GM10248 (cell line): Measurements from ENCODE around the gene PSMB1.

Experiments
- CTCF ChIA-PET: fragments of 300-600 bp; sonication (Branson Sonifier 250); formaldehyde crosslinking; extraction: SDS; loops from one replicate; lab custom pipeline; 2021; ENCODE audit warnings: antibody characterized with exemption; lab: Yijun Ruan, JAX
- POLR2A ChIA-PET: fragments of 350-650 bp; sonication (Branson Sonifier 250); formaldehyde crosslinking; extraction: SDS; loops from one replicate; lab custom pipeline; 2020; ENCODE audit warnings: antibody characterized with exemption; lab: Yijun Ruan, JAX
- DNase-seq: peaks from one replicate; pipeline ENCODE4 v3.0.0; 2012; ENCODE audit errors: extremely low spot score
- TF ChIP-seq, protein P1 (sequence below): IDR thresholded peaks from 2 replicates; pipeline ENCODE4 v1.5.1; 2012; ENCODE audit warnings: mild to moderate bottlenecking, low read depth; ENCODE audit errors: extremely low read depth, missing control alignments, control extremely low read depth

PSMB1 gene

GRCh38 chr6:170555305-170555704 lies 2.2 kb upstream of the PSMB1 start:
- POLR2A ChIA-PET = interaction anchor here (0.8 kb wide), 1 partner anchor 28 kb away, joined by 3 read pairs; no protein-coding TSS in a partner anchor
- TF ChIP-seq, protein P1, sequence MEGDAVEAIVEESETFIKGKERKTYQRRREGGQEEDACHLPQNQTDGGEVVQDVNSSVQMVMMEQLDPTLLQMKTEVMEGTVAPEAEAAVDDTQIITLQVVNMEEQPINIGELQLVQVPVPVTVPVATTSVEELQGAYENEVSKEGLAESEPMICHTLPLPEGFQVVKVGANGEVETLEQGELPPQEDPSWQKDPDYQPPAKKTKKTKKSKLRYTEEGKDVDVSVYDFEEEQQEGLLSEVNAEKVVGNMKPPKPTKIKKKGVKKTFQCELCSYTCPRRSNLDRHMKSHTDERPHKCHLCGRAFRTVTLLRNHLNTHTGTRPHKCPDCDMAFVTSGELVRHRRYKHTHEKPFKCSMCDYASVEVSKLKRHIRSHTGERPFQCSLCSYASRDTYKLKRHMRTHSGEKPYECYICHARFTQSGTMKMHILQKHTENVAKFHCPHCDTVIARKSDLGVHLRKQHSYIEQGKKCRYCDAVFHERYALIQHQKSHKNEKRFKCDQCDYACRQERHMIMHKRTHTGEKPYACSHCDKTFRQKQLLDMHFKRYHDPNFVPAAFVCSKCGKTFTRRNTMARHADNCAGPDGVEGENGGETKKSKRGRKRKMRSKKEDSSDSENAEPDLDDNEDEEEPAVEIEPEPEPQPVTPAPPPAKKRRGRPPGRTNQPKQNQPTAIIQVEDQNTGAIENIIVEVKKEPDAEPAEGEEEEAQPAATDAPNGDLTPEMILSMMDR = no peak

GRCh38 chr6:170554796-170555137 lies 1.7 kb upstream of the PSMB1 start:
- ChIA-PET CTCF (interaction anchor here (1.4 to 1.5 kb wide), 2 partner anchors 723 to 765 kb away, joined by 4 to 6 read pairs; no protein-coding TSS in a partner anchor), POLR2A (no interaction called here)
- DNase-seq = no peak
- TF ChIP-seq, protein P1 = no peak

More at GRCh38 chr6:170555305-170555704, 2.2 kb upstream of the PSMB1 start:
- CTCF ChIA-PET = interaction anchor here (1.4 to 1.5 kb wide), 2 partner anchors 18 to 724 kb away, joined by 3 to 6 read pairs; no protein-coding TSS in a partner anchor
- DNase-seq = no peak

- peak; percentile 96 for DNase-seq
- POLR2A ChIA-PET = interaction anchor here (0.6 to 1.3 kb wide), 3 partner anchors 9 to 15 kb away, joined by 3 to 8 read pairs (median 3); no protein-coding TSS in a partner anchor
- TF ChIP-seq, protein P1 = no peak
- CTCF ChIA-PET = interaction anchor here (1.0 to 1.6 kb wide), 3 partner anchors 22 to 764 kb away, joined by 3 to 9 read pairs (median 4); no protein-coding TSS in a partner anchor
These were observed 1.1 kb upstream of the PSMB1 start, which contains the start of gene TBP for GRCh38 chr6:170554013-170554795. TBP (plus strand) TSS chr6:170554369; CDS start chr6:170557030, 2,661 bp downstream.

DNA sequence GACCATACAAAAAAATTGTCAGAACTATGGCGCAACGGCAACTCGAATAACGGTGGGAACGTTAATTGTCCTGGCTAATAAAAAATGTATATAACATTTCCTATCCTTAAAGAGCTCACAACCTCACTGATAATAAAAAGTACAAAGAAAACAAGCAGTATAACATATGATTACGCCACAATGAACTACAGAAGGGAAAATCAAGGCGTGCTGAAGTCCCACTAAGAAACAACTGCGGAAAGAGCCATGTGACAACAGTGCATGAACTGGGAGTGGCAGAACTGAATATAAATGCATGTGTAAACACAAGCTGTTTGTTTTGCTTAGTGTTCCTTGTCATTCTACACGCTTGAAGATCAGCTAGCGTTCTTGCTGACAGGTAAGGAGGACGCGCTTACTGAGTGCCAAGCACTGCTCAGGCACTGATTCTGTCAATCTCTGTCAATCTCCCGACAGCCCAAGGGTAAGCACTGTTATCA lies 466 bp upstream of the PSMB1 start:
- POLR2A ChIA-PET = interaction anchor here (0.6 to 1.3 kb wide), 2 partner anchors 9 to 10 kb away, joined by 3 read pairs; no protein-coding TSS in a partner anchor
- CTCF ChIA-PET = interaction anchor here (1.0 to 1.6 kb wide), 3 partner anchors 23 to 763 kb away, joined by 3 to 9 read pairs (median 4); no protein-coding TSS in a partner anchor
- TF ChIP-seq, protein P1 = no peak
- DNase-seq = peak; percentile 30

GRCh38 chr6:170545405-170545804 lies 7.7 kb downstream of the PSMB1 start:
- DNase-seq = no peak
- TF ChIP-seq, protein P1 = no peak
- POLR2A ChIA-PET = interaction anchor here (0.6 kb wide), 1 partner anchor 15 kb away, joined by 3 read pairs; no protein-coding TSS in a partner anchor
- CTCF ChIA-PET = interaction anchor here (0.8 to 1.0 kb wide), 2 partner anchors 8 to 16 kb away, joined by 3 to 5 read pairs; no protein-coding TSS in a partner anchor
